GM23338 (cell line): ENCODE data around the gene PERP. TPM values are rescaled to one million over a fixed set of nuclear protein-coding genes. Genes with fewer than 3 reads are reported as not detected.

Experiments
- ATAC-seq: fragments of 200-7000 bp; cut with Tn5 transposase; 3 replicates; pipeline ENCODE4 v1.9.1; 2020
- DNase-seq: peaks from one replicate; pipeline ENCODE4 v3.0.0-alpha.2; 2015; ENCODE audit warnings: low spot score
- H2AFZ ChIP-seq: fragments of 200-600 bp; sonication (generic); 2 replicates; pipeline ENCODE4 v1.8.0; 2016; ENCODE audit warnings: antibody characterized with exemption, mild to moderate bottlenecking, moderate library complexity
- H3F3A ChIP-seq: fragments of 200-600 bp; sonication (generic); replicated peaks from 2 replicates; pipeline ENCODE4 v1.8.0; 2017; ENCODE audit warnings: antibody characterized with exemption, mixed run types, low read depth
- H3K27ac ChIP-seq: fragments of 200-600 bp; sonication (generic); 2 replicates; pipeline ENCODE4 v1.6.1; 2016; ENCODE audit warnings: low read depth
- H3K27me3 ChIP-seq: fragments of 200-600 bp; sonication (generic); 2 replicates; pipeline ENCODE4 v1.8.0; 2016; ENCODE audit warnings: mild to moderate bottlenecking, mixed run types, moderate library complexity; ENCODE audit not compliant: insufficient read depth
- H3K36me3 ChIP-seq: fragments of 200-600 bp; sonication (generic); 2 replicates; pipeline ENCODE4 v1.8.0; 2016; ENCODE audit warnings: mild to moderate bottlenecking; ENCODE audit not compliant: insufficient read depth
- H3K4me1 ChIP-seq: fragments of 200-600 bp; sonication (generic); 2 replicates; pipeline ENCODE4 v1.8.0; 2016; ENCODE audit warnings: mild to moderate bottlenecking, moderate library complexity; ENCODE audit not compliant: insufficient read depth
- H3K4me2 ChIP-seq: fragments of 200-600 bp; sonication (generic); 2 replicates; pipeline ENCODE4 v1.7.1; 2017; ENCODE audit warnings: mixed run types
- H3K4me3 ChIP-seq: fragments of 200-600 bp; sonication (generic); 2 replicates; pipeline ENCODE4 v1.6.1; 2016; ENCODE audit warnings: mixed run types
- H3K79me2 ChIP-seq: fragments of 200-600 bp; sonication (generic); replicated peaks from 2 replicates; pipeline ENCODE4 v1.8.0; 2017; ENCODE audit warnings: mild to moderate bottlenecking; ENCODE audit not compliant: insufficient read depth
- H3K9me2 ChIP-seq: fragments of 200-600 bp; sonication (generic); 2 replicates; pipeline ENCODE4 v1.8.0; 2017; ENCODE audit not compliant: insufficient read depth
- H4K20me1 ChIP-seq: fragments of 200-600 bp; sonication (generic); replicated peaks from 2 replicates; pipeline ENCODE4 v1.8.0; 2017; ENCODE audit warnings: mild to moderate bottlenecking; ENCODE audit not compliant: insufficient read depth
- H3K27ac Mint-ChIP-seq: 2 replicates; pipeline ENCODE4 v1.8.0; 2020; ENCODE audit warnings: inconsistent platforms, mild to moderate bottlenecking, moderate library complexity, mixed read lengths
- H3K27me3 Mint-ChIP-seq: 3 replicates; pipeline ENCODE4 v1.8.0; 2022; ENCODE audit warnings: low read depth, mild to moderate bottlenecking, moderate library complexity, mixed read lengths, inconsistent platforms; ENCODE audit not compliant: insufficient read depth, poor library complexity
- H3K36me3 Mint-ChIP-seq: 3 replicates; pipeline ENCODE4 v1.8.0; 2021; ENCODE audit warnings: low read depth, mild to moderate bottlenecking, inconsistent platforms, moderate library complexity, mixed read lengths
- H3K4me1 Mint-ChIP-seq: 3 replicates; pipeline ENCODE4 v1.8.0; 2020; ENCODE audit warnings: mild to moderate bottlenecking, inconsistent platforms, mixed read lengths
- H3K4me3 Mint-ChIP-seq: 3 replicates; pipeline ENCODE4 v1.8.0; 2021; ENCODE audit warnings: moderate library complexity, mild to moderate bottlenecking, inconsistent platforms, mixed read lengths
- H3K9me3 Mint-ChIP-seq: 3 replicates; pipeline ENCODE4 v1.8.0; 2020; ENCODE audit warnings: moderate library complexity, mild to moderate bottlenecking, inconsistent platforms, mixed read lengths
- CREB1 ChIP-seq: fragments of 250-450 bp; sonication (Bioruptor Pico); IDR thresholded peaks from 2 replicates; pipeline ENCODE4 v1.5.0; 2020; ENCODE audit warnings: low read depth, mild to moderate bottlenecking, moderate library complexity
- CTCF ChIP-seq, 2 experiments: fragments of 200-600 bp in 1 of 2; sonication (generic) in 1 of 2; conservative IDR thresholded peaks; 2 replicates each; pipeline versions ENCODE4 v1.5.1 to v1.6.1; 2016 to 2017; ENCODE audit warnings: antibody characterized with exemption in 2 of 2, low read depth in 2 of 2, mild to moderate bottlenecking in 2 of 2, moderate library complexity in 1 of 2
- EZH2 ChIP-seq: fragments of 200-600 bp; sonication (generic); IDR thresholded peaks from one replicate; pipeline ENCODE4 v1.8.0; 2017; ENCODE audit warnings: antibody characterized with exemption, mild to moderate bottlenecking, low read depth; ENCODE audit not compliant: unreplicated experiment
- EZH2phosphoT487 ChIP-seq: fragments of 200-600 bp; sonication (generic); IDR thresholded peaks from one replicate; pipeline ENCODE4 v1.8.1; 2018; ENCODE audit warnings: antibody characterized with exemption; ENCODE audit not compliant: unreplicated experiment
- JUNB ChIP-seq: IDR thresholded peaks from one replicate; pipeline ENCODE4 v1.6.1; 2016; ENCODE audit warnings: antibody characterized with exemption; ENCODE audit not compliant: unreplicated experiment
- NANOG ChIP-seq: IDR thresholded peaks from 2 replicates; pipeline ENCODE4 v1.6.1; 2016; ENCODE audit warnings: antibody characterized with exemption, borderline replicate concordance
- POLR2AphosphoS5 ChIP-seq: IDR thresholded peaks from 2 replicates; pipeline ENCODE4 v1.6.1; 2016; ENCODE audit warnings: antibody characterized with exemption, low read depth
- REST ChIP-seq: IDR thresholded peaks from one replicate; pipeline ENCODE4 v1.6.1; 2018; ENCODE audit warnings: antibody characterized with exemption; ENCODE audit not compliant: unreplicated experiment
- ZNF114 ChIP-seq: fragments of 250-450 bp; sonication (Bioruptor Pico); IDR thresholded peaks from 2 replicates; pipeline ENCODE4 v1.5.0; 2020; ENCODE audit warnings: mild to moderate bottlenecking, moderate library complexity
- ZNF331 ChIP-seq: fragments of 250-450 bp; sonication (Bioruptor Pico); IDR thresholded peaks from 2 replicates; pipeline ENCODE4 v1.5.0; 2020; ENCODE audit warnings: low read depth, mild to moderate bottlenecking, moderate library complexity
- ZNF462 ChIP-seq: fragments of 250-450 bp; sonication (Bioruptor Pico); IDR thresholded peaks from 2 replicates; pipeline ENCODE4 v1.5.0; 2020; ENCODE audit warnings: mild to moderate bottlenecking, moderate library complexity
- polyA plus RNA-seq: library from polyadenylated mRNA; unstranded; fragments of >200 nt; fragmentation: Nextera tagmentation; extraction: Ambion mirVana; gene quantifications from 2 replicates; pipeline ENCODE4 v1.2.1, GENCODE V29; 2016
- total RNA-seq: library from RNA; depleted of rRNA; stranded (reverse); fragments of >200 nt; shearing (Covaris generic); gene quantifications from 2 replicates; pipeline ENCODE4 v1.2.3, GENCODE V29; 2014
- TF ChIP-seq, protein P1 (sequence below): IDR thresholded peaks from 2 replicates; pipeline ENCODE4 v1.6.1; 2016; ENCODE audit warnings: antibody characterized with exemption

PERP gene
- total and polyA plus RNA-seq, 2 experiments from 2014 or later: 23.7 to 28.4 TPM

DNA sequence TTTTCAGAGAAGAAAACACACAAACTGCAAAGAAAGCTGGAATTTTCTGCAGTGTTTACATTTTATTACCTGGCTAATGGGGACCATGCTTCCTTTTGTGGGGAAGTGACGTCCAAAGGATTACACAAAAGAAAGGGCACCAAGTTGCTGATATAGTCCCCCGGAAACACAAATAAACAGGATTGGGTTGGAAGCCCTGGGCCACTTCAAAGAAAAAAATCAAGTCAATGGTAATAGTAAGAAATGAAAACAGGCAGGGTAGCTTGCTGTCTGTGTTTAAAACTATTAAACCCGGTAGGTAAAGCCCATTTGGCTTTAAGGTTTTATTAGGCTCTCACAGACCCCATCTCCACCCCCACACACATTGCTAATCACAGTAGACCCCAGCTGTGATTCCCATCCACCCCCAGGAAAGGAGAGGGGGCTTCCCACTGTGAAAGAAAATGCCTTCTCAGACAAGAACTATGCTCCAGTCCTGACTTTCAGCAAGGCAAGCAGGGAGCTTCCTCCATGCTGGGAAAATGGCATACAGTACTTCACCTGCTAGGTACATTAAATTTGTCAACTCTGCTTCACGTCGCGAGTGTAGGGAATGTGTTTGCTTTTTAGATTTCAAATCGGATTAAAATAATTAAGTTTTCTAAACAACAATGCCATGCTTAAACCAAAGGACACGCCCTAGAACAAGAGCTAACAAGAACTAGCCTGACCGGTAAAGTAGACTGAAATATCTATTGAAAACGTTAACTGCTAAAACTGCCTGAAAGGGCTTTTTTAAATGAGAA is 1.1 kb downstream of the PERP start (continued):
- TF ChIP-seq ZNF462 (CRISPR knock-in tag): no peak
- TF ChIP-seq POLR2AphosphoS5: peak; percentile 49; the same call in 1 of the 2 replicates
- TF ChIP-seq EZH2: no peak
- TF ChIP-seq CTCF (conservative IDR thresholded peaks at IDR 0.05; ENCODE audit: low read depth in 2 of 2): no peak

DNA sequence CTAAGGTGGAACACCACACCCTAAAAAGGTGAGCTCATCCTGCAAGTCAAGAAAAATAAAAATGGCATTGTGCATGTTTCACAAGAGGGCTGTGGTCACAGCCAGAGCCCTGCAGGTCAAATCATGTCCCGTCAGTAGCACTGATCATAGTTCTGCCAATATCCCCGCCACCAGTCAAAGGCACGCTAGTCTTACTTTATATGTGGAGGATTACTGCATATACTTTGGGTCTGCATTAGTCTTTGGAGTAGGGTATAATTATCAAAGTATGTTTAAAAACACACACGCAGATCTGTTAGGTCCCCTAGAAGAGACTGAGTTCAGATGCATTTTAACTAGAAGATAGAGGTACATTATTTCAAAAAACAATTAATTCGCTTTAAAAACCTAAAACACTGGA is 1.8 kb downstream of the PERP start:
- H3K27ac Mint-ChIP-seq: peak overlapping the region; percentile 95
- H3K4me1 ChIP-seq: peaks cover 16% of the 10 kb centered on the region

More for the DNA sequence above, 1.8 kb downstream of the PERP start:
- Histone ChIP-seq H3K27ac (peak overlapping the region; percentile 16; the same call in 1 of the 2 replicates), H2AFZ (no peak overlapping the region), H3K79me2 (peaks cover 25% of the 10 kb centered on the region), H3K4me3 (peak overlapping the region; percentile 58), H4K20me1 (no peaks in the 10 kb centered on the region), H3F3A (no peaks in the 10 kb centered on the region), H3K9me2 (no peaks in the 10 kb centered on the region), H3K36me3 (no peaks in the 10 kb centered on the region), H3K27me3 (peaks cover 14% of the 10 kb centered on the region), H3K4me2 (peak overlapping the region; percentile 85)
- H3K36me3 Mint-ChIP-seq: peaks cover 12% of the 10 kb centered on the region; the same call in 2 of the 3 replicates
- peaks cover 8% of the 10 kb centered on the region for H3K27me3 Mint-ChIP-seq
- TF ChIP-seq JUNB (no peak), ZNF114 (no peak), ZNF331 (CRISPR knock-in tag) (no peak), NANOG (no peak), CREB1 (no peak), REST (no peak), EZH2phosphoT487 (no peak), POLR2AphosphoS5 (no peak)
- TF ChIP-seq, protein P1, sequence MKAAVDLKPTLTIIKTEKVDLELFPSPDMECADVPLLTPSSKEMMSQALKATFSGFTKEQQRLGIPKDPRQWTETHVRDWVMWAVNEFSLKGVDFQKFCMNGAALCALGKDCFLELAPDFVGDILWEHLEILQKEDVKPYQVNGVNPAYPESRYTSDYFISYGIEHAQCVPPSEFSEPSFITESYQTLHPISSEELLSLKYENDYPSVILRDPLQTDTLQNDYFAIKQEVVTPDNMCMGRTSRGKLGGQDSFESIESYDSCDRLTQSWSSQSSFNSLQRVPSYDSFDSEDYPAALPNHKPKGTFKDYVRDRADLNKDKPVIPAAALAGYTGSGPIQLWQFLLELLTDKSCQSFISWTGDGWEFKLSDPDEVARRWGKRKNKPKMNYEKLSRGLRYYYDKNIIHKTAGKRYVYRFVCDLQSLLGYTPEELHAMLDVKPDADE: no peak
- DNase-seq (peak; percentile 11), ATAC-seq (peak; percentile 3; the same call in 2 of the 3 replicates)
- H3K4me1 Mint-ChIP-seq: peaks cover 29% of the 10 kb centered on the region
- H3K4me3 Mint-ChIP-seq: peak overlapping the region; percentile 90
- H3K9me3 Mint-ChIP-seq: no peaks in the 10 kb centered on the region; the same call in 1 of the 3 replicates
